Sigmoid colon (tissue), 4 donors: ENCODE results near the gene CNRIP1.

ENCODE experiments used
- CTCF ChIP-seq, 4 experiments: fragments of 450-650 bp in 3 of 4; fragments of 200-600 bp in 1 of 4; IDR thresholded peaks; one replicate each; pipeline ENCODE4 v1.5.1; 2016 to 2019; ENCODE audit warnings: antibody characterized with exemption in 4 of 4, mild to moderate bottlenecking in 3 of 4, moderate library complexity in 2 of 4
- EP300 ChIP-seq, 4 donors: sonication (generic); formaldehyde crosslinking; IDR thresholded peaks; one replicate each; pipeline ENCODE4 v1.6.1; 2017; ENCODE audit warnings: antibody characterized with exemption in 4 of 4
- POLR2A ChIP-seq, 2 donors: fragments of 450-650 bp; IDR thresholded peaks; one replicate each; pipeline ENCODE4 v1.6.1; 2016; ENCODE audit warnings: antibody characterized with exemption in 2 of 2, mild to moderate bottlenecking in 2 of 2, moderate library complexity in 2 of 2
- POLR2AphosphoS5 ChIP-seq, 4 donors: sonication (generic); formaldehyde crosslinking; IDR thresholded peaks; one replicate each; pipeline ENCODE4 v1.6.1; 2017; ENCODE audit warnings: antibody characterized with exemption in 4 of 4

- TF ChIP-seq CTCF (IDR thresholded peaks at IDR 0.05) (no peak), POLR2A (IDR thresholded peaks at IDR 0.05) (no peak), EP300 (IDR thresholded peaks at IDR 0.05) (no peak), POLR2AphosphoS5 (IDR thresholded peaks at IDR 0.05) (no peak)
Observed at GRCh38 chr2:68278169-68278568, 41.6 kb downstream of the CNRIP1 start.
